SK-N-SH (cell line): ENCODE results near the gene WARS2. TPM values are rescaled to one million over a fixed set of nuclear protein-coding genes. Genes with fewer than 3 reads are reported as not detected.
"Not testable (repeated sequence)": the region's sequence is repeated elsewhere in the genome, so short reads cannot be mapped to it uniquely, and the experiment has no call there.

Experiments
- CTCF ChIA-PET: fragments of 300-600, 350-600 bp; formaldehyde crosslinking; extraction: SDS; loops from one replicate; lab custom pipeline; 2021; lab: Yijun Ruan, JAX
- POLR2A ChIA-PET: fragments of 350-600 bp; sonication (Branson Sonifier 250); formaldehyde crosslinking; extraction: SDS; loops from one replicate; lab custom pipeline; 2020; ENCODE audit warnings: antibody characterized with exemption, inconsistent platforms; lab: Yijun Ruan, JAX
- DNase-seq: peaks from one replicate; pipeline ENCODE4 v3.0.0; 2012
- H2AFZ ChIP-seq: fragments of 200-600 bp; sonication (generic); 2 replicates; pipeline ENCODE4 v1.8.1; 2016; ENCODE audit warnings: antibody characterized with exemption, mild to moderate bottlenecking, low read depth
- H3F3A ChIP-seq: fragments of 200-600 bp; sonication (generic); replicated peaks from 2 replicates; pipeline ENCODE3; 2016; ENCODE audit warnings: antibody characterized with exemption, mild to moderate bottlenecking; ENCODE audit not compliant: insufficient read depth
- H3K27ac ChIP-seq, 2 experiments: fragments of 200-500 bp in 1 of 2; fragments of 200-600 bp in 1 of 2; sonication (Bioruptor generic) in 1 of 2; sonication (generic), shearing (Covaris generic) in 1 of 2; 2 replicates each; pipeline versions ENCODE4 v1.5.1 to v1.6.1; 2014 to 2016; ENCODE audit warnings: low read depth in 2 of 2, inconsistent platforms in 1 of 2, low read length in 1 of 2, mild to moderate bottlenecking in 1 of 2, mixed read lengths in 1 of 2
- H3K27me3 ChIP-seq: fragments of 200-600 bp; sonication (generic), shearing (Covaris generic); 2 replicates; pipeline ENCODE4 v1.6.1; 2016; ENCODE audit warnings: mixed run types; ENCODE audit not compliant: insufficient read depth
- H3K36me3 ChIP-seq, 2 experiments: fragments of 200-500 bp in 1 of 2; fragments of 200-600 bp in 1 of 2; sonication (Bioruptor generic) in 1 of 2; sonication (generic) in 1 of 2; replicated peaks in 1 of 2; 2 replicates each; pipeline versions ENCODE3 to v1.5.1; 2014 to 2016; ENCODE audit warnings: low read length in 1 of 2, mild to moderate bottlenecking in 1 of 2; ENCODE audit not compliant: insufficient read depth in 2 of 2, control insufficient read depth in 1 of 2
- H3K4me1 ChIP-seq, 2 experiments: fragments of 200-500 bp in 1 of 2; fragments of 200-600 bp in 1 of 2; sonication (Bioruptor generic) in 1 of 2; sonication (generic), shearing (Covaris generic) in 1 of 2; 2 replicates each; pipeline versions ENCODE4 v1.5.1 to v1.6.1; 2014 to 2016; ENCODE audit warnings: low read depth in 1 of 2, low read length in 1 of 2, mixed run types in 1 of 2; ENCODE audit not compliant: insufficient read depth in 2 of 2, control insufficient read depth in 1 of 2
- H3K4me2 ChIP-seq: fragments of 200-600 bp; sonication (generic), shearing (Covaris generic); 2 replicates; pipeline ENCODE4 v1.6.1; 2017; ENCODE audit warnings: mixed run types
- H3K4me3 ChIP-seq, 2 experiments: fragments of 200-500 bp in 1 of 2; fragments of 200-600 bp in 1 of 2; sonication (Bioruptor generic) in 1 of 2; sonication (generic), shearing (Covaris generic) in 1 of 2; 2 replicates each; pipeline versions ENCODE4 v1.5.1 to v1.8.1; 2014 to 2016; ENCODE audit warnings: low read depth in 2 of 2, inconsistent platforms in 1 of 2, low read length in 1 of 2, mild to moderate bottlenecking in 1 of 2, mixed read lengths in 1 of 2, moderate library complexity in 1 of 2
- H3K79me2 ChIP-seq: fragments of 200-600 bp; sonication (generic); 2 replicates; pipeline ENCODE4 v1.8.1; 2017; ENCODE audit warnings: mild to moderate bottlenecking; ENCODE audit not compliant: insufficient read depth
- H3K9ac ChIP-seq: fragments of 200-600 bp; sonication (generic); 2 replicates; pipeline ENCODE4 v1.6.1; 2017; ENCODE audit warnings: mixed run types
- H3K9me2 ChIP-seq: fragments of 200-600 bp; sonication (generic); 2 replicates; pipeline ENCODE4 v1.6.1; 2017; ENCODE audit warnings: mixed run types
- H3K9me3 ChIP-seq: fragments of 200-600 bp; sonication (generic); 2 replicates; pipeline ENCODE4 v1.6.1; 2017; ENCODE audit warnings: mixed run types, mild to moderate bottlenecking, moderate library complexity
- H4K20me1 ChIP-seq: fragments of 200-600 bp; sonication (generic); 2 replicates; pipeline ENCODE4 v1.6.1; 2017; ENCODE audit warnings: mild to moderate bottlenecking, mixed run types; ENCODE audit not compliant: insufficient read depth
- EZH2phosphoT487 ChIP-seq: fragments of 200-600 bp; sonication (generic); IDR thresholded peaks from 2 replicates; pipeline ENCODE4 v1.6.1; 2017; ENCODE audit warnings: low read depth, mixed run types, mild to moderate bottlenecking, antibody characterized with exemption, moderate library complexity, borderline replicate concordance
- FOXJ3 ChIP-seq: sonication (generic); formaldehyde crosslinking; IDR thresholded peaks from 2 replicates; pipeline ENCODE4 v1.5.1; 2020; ENCODE audit warnings: mild to moderate bottlenecking, missing genetic modification reagents
- FOXM1 ChIP-seq: IDR thresholded peaks from 2 replicates; pipeline ENCODE4 v1.4.0; 2012; ENCODE audit warnings: low read depth, mild to moderate bottlenecking
- MEF2A ChIP-seq: IDR thresholded peaks from 2 replicates; pipeline ENCODE4 v1.4.0; 2012; ENCODE audit warnings: low read depth, borderline replicate concordance
- RXRA ChIP-seq: IDR thresholded peaks from 2 replicates; pipeline ENCODE4 v1.4.0; 2012; ENCODE audit warnings: low read depth, mild to moderate bottlenecking, borderline replicate concordance
- TAF1 ChIP-seq: IDR thresholded peaks from 2 replicates; pipeline ENCODE4 v1.6.1; 2012; ENCODE audit warnings: low read depth, mild to moderate bottlenecking, low read length, moderate library complexity, borderline replicate concordance
- TCF12 ChIP-seq: IDR thresholded peaks from 2 replicates; pipeline ENCODE4 v1.4.0; 2012
- YY1 ChIP-seq: IDR thresholded peaks from 2 replicates; pipeline ENCODE4 v1.4.0; 2012; ENCODE audit warnings: low read depth, mild to moderate bottlenecking
- WGBS: methylation state at CpG from one replicate; pipeline ENCODE4 v1.1.6; 2017; ENCODE audit warnings: low lambda C conversion rate; 5-methylcytosine and 5-hydroxymethylcytosine counted together
- polyA plus RNA-seq, 3 experiments: library from polyadenylated mRNA; depleted of rRNA; stranded (reverse); fragments of >200 nt; gene quantifications; 2 replicates each; pipeline ENCODE4 v1.2.3, GENCODE V29; 2012

WARS2 gene
- polyA plus RNA-seq, 1 of the 3 experiments (the other 2 are of a cell fraction), result 4.8 TPM

DNA sequence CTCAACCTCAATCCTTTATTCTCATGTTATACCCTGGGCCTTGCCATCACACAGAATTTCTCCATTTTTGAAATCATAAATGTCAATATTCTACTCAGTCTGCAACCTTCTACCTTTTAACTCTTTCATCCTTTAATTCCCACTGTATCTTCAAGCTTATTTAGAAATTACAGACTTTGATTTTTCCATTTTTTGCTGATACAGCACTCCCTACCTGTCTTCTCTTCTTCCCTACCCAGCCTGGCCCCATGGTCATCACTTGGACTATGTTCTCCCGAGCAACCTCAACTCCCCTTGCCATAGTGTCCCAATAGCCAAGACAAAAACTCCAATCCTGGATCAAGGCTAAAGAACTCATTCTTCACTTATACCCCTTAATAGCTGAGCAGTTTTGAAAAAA, 14.6 kb downstream of the WARS2 start:
- no peaks in the 10 kb centered on the region for H3K79me2 ChIP-seq
- no peak overlapping the region for H3K27ac ChIP-seq
- H4K20me1 ChIP-seq, result no peaks in the 10 kb centered on the region
- no peak for DNase-seq
- no peak overlapping the region for H3K9ac ChIP-seq
- H3F3A ChIP-seq, result no peaks in the 10 kb centered on the region
- no peaks in the 10 kb centered on the region for H3K36me3 ChIP-seq
- WGBS, result 83% methylated on average over 1 of the region's 1 CpG
- H3K4me3 ChIP-seq, result no peak overlapping the region
- no peak overlapping the region for H2AFZ ChIP-seq
- POLR2A ChIA-PET, result no interaction called here
- no peaks in the 10 kb centered on the region for H3K4me1 ChIP-seq
- H3K27me3 ChIP-seq, result no peaks in the 10 kb centered on the region
- CTCF ChIA-PET, result interaction anchor here (1.5 kb wide), 1 partner anchor 9 kb away, joined by 3 read pairs; no protein-coding TSS in a partner anchor
- H3K9me3 ChIP-seq, result no peaks in the 10 kb centered on the region
- no peak for TF ChIP-seq RXRA
- TF ChIP-seq YY1, result no peak
- no peaks in the 10 kb centered on the region for H3K9me2 ChIP-seq
- no peak overlapping the region for H3K4me2 ChIP-seq

DNA sequence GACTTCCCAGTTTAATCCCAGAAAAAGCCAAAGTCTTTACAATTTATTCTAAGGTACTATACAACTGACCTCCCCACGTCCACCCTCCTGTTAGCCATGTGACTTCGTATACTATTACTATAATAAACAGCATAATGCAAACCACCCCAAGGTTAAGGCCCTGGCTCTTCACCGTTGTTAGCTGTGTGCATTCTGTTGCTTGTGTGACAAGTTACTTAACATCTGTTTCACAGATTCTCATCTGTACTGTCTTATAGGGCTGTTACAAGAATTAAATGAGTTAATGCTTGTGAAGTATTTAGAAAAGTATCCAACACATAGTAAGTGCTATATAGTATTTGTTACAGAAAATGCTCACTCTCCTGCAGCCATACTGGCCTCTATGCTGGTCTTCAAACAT, 15.7 kb downstream of the WARS2 start:
- H3K4me1 ChIP-seq, result no peaks in the 10 kb centered on the region
- CTCF ChIA-PET, result no interaction called here
- WGBS, result 63% methylated on average over 3 of the region's 3 CpGs
- no peak overlapping the region for H3K4me2 ChIP-seq
- no peak overlapping the region for H2AFZ ChIP-seq
- H3K27me3 ChIP-seq, result no peaks in the 10 kb centered on the region
- no peaks in the 10 kb centered on the region for H3K9me3 ChIP-seq
- no peak overlapping the region for H3K4me3 ChIP-seq
- no peak for TF ChIP-seq EZH2phosphoT487
- no peak for TF ChIP-seq FOXJ3
- TF ChIP-seq FOXM1, result no peak
- no peak for TF ChIP-seq MEF2A
- no peak for TF ChIP-seq TAF1
- no peak for TF ChIP-seq TCF12
- no peak overlapping the region for H3K9ac ChIP-seq
- POLR2A ChIA-PET, result no interaction called here
- H3K36me3 ChIP-seq, result no peaks in the 10 kb centered on the region
- H4K20me1 ChIP-seq, result no peaks in the 10 kb centered on the region
- no peak for DNase-seq
- H3K27ac ChIP-seq, result no peak overlapping the region
- H3K79me2 ChIP-seq, result no peaks in the 10 kb centered on the region
- no peaks in the 10 kb centered on the region for H3F3A ChIP-seq
- H3K9me2 ChIP-seq, result no peaks in the 10 kb centered on the region

DNA sequence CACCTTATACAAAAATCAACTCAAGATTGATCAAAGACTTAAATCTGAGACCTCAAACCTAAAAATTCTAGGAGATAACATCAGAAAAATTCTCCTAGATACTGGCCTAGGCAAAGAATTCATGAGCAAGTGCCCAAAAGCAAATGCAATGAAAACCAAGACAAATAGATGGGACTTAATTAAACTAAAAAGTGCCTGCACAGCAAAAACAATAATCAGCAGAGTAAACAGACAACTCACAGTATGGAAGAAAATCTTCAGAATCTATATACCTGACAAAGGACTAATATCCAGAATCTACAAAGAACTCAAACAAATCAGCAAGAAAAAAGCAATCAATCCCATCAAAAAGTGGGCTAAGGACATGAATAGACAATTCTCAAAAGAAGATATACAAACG, 18.6 kb downstream of the WARS2 start:
- H3K4me3 ChIP-seq, H3K9me3 ChIP-seq, H3K4me2 ChIP-seq, H3K79me2 ChIP-seq, DNase-seq, POLR2A ChIA-PET, H2AFZ ChIP-seq, H4K20me1 ChIP-seq, H3K36me3 ChIP-seq, H3K9ac ChIP-seq, H3K27ac ChIP-seq, H3K27me3 ChIP-seq, H3K4me1 ChIP-seq, H3K9me2 ChIP-seq, CTCF ChIA-PET, H3F3A ChIP-seq: not testable (repeated sequence)
- WGBS, result 20% methylated on average over 1 of the region's 1 CpG
